Astrocyte of the cerebellum (primary cell): ENCODE measurements around the gene SIX2.

Experiments
- DNase-seq: peaks from one replicate; pipeline ENCODE4 v3.0.0-alpha.2; 2011; ENCODE audit warnings: low read depth
- H3K4me3 ChIP-seq: 2 replicates; pipeline ENCODE4 v1.5.1; 2011; ENCODE audit warnings: mild to moderate bottlenecking, low read depth, low read length, moderate library complexity
- CTCF ChIP-seq: IDR thresholded peaks from 2 replicates; pipeline ENCODE4 v1.5.1; 2012; ENCODE audit warnings: low read length, low read depth, moderate library complexity, mild to moderate bottlenecking; ENCODE audit errors: missing control alignments
- in situ Hi-C: cut with HindIII; loops from 2 replicates; pipeline ENCODE4 v1.10.0; 2017; ENCODE audit warnings: low sequenced_read_pairs

SIX2 gene

GRCh38 chr2:45009303-45009927 is at the start of gene SIX2:
TSS of gene SIX2 (minus strand) at chr2:45009452. CDS start at chr2:45009110, 342 bp downstream.
- no peak for TF ChIP-seq CTCF
- in situ Hi-C loops: no loop called here
- DNase-seq: peak; percentile 77
- H3K4me3 ChIP-seq: peak within 1 kb of the TSS; percentile 41

DNA sequence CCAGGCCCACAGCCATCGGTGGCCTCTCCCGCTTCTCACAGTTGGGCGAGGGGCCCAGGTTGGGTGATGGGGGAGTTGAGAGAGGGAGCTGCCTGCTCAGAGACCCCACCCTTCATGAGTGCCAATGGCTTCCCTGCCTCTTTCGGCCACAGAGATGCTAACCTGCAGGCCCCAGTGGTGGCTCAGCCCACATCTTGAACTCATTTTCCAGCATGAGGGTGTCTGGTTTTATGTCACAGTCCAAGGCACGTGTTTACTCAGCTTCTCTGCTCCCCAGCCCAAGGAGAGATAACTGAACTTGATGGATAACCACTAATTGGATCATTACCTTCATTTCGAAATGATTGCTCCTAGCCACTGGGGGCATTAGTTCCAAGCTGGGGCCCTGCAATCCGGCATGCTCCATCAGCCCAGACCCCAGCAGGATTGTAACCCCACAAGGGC is 45.9 kb upstream of the SIX2 start:
- in situ Hi-C loops: no loop called here
- DNase-seq: no peak
- TF ChIP-seq CTCF: no peak
- H3K4me3 ChIP-seq: no peak overlapping the region

- TF ChIP-seq CTCF: no peak
- in situ Hi-C loops: no loop called here
- no peak for DNase-seq
- H3K4me3 ChIP-seq: no peak overlapping the region
Measured at GRCh38 chr2:45053966-45054365, 44.7 kb upstream of the SIX2 start.

GRCh38 chr2:45052388-45052928 is 43.2 kb upstream of the SIX2 start:
- no peak for TF ChIP-seq CTCF
- in situ Hi-C loops: no loop called here
- DNase-seq: no peak
- no peak overlapping the region for H3K4me3 ChIP-seq

DNA sequence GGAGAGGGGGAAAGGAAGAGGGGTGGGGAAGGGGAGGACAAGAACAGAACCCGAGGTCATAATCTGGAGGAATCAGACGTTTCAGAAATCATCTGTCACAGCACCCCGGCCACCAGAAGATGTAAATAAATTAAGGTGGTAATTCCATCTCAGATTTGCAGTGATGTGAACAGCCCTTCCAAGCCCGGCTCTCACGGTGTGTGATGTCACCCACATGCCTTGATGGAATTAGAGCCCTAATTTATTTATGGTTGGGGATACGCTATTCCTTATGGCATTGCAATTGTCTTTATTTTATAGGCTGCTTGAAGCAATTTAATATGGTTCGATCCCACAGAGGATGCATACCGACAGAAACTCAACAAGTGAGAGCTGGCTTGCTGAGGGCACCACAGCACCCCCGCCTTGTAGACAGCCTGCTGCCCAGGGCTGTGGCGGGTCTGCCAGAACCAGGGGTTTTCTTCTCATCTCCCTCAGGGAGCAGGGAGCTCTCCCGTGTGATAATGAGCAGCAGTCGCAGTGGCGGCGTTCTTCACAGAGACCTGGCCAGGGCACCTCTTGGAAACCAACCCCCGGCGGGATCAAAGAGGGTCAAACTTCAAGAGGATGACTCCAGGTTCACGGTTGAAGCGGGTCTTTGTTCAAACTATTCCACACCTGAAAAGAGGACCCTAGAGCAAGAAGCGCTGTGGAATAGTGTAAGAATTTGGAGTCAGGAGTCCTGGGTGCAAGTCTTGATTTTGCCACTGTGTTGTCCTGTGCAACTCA is 40.5 kb upstream of the SIX2 start:
- in situ Hi-C loops: no loop called here
- H3K4me3 ChIP-seq: no peak overlapping the region
- no peak for DNase-seq
- TF ChIP-seq CTCF: no peak

- no peak for DNase-seq
- H3K4me3 ChIP-seq: no peak overlapping the region
- no peak for TF ChIP-seq CTCF
- in situ Hi-C loops: no loop called here
Measured at GRCh38 chr2:45047301-45047700, 38.0 kb upstream of the SIX2 start.
